ENCODE data around the gene PPCS. TPM values are rescaled to one million over a fixed set of nuclear protein-coding genes. Genes with fewer than 3 reads are reported as not detected.

PPCS gene
- total RNA-seq, 1 experiment from 2014 or later, result 56.1 TPM

DNA sequence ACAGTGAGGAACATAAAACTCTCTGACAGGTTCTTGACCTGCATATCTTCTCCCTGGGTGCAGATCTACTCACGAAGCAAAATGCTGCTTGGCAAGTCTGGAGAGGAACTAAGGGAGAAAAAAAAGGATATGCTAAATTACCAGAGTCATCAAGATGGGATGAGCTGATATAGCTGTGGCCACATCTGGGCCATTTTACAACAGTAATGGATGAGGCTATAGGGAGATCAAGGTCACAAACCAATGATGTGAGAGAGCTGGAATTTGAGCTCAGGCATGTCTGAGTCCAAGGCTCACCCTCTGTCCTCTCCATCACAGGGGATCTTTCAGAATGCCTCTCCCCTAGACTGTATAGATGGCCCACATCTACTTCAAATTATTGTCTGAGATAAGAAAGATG lies 26.7 kb upstream of the PPCS start:
- H3K4me1 Mint-ChIP-seq (ENCODE audit: insufficient read depth, unreplicated experiment), result peaks cover 11% of the 10 kb centered on the region
- ChIA-PET POLR2A (interaction anchor here (1.1 kb wide), 1 partner anchor 28 kb away, joined by 3 read pairs; no protein-coding TSS in a partner anchor), CTCF (no interaction called here)
- intact Hi-C loops (cut with micrococcal nuclease), result no loop called here
- no peaks in the 10 kb centered on the region for H3K36me3 Mint-ChIP-seq (ENCODE audit: insufficient read depth, unreplicated experiment)
- H3K4me3 Mint-ChIP-seq (ENCODE audit: unreplicated experiment), result no peak overlapping the region
- TF ChIP-seq, protein P1, sequence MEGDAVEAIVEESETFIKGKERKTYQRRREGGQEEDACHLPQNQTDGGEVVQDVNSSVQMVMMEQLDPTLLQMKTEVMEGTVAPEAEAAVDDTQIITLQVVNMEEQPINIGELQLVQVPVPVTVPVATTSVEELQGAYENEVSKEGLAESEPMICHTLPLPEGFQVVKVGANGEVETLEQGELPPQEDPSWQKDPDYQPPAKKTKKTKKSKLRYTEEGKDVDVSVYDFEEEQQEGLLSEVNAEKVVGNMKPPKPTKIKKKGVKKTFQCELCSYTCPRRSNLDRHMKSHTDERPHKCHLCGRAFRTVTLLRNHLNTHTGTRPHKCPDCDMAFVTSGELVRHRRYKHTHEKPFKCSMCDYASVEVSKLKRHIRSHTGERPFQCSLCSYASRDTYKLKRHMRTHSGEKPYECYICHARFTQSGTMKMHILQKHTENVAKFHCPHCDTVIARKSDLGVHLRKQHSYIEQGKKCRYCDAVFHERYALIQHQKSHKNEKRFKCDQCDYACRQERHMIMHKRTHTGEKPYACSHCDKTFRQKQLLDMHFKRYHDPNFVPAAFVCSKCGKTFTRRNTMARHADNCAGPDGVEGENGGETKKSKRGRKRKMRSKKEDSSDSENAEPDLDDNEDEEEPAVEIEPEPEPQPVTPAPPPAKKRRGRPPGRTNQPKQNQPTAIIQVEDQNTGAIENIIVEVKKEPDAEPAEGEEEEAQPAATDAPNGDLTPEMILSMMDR (IDR thresholded peaks at IDR 0.05; ENCODE audit: unreplicated experiment), result no peak
- no TSS peak for BruUV-seq (replicated peaks)
- H3K9me3 Mint-ChIP-seq (ENCODE audit: unreplicated experiment), result no peaks in the 10 kb centered on the region
- H3K27ac Mint-ChIP-seq (ENCODE audit: low read depth, unreplicated experiment), result no peak overlapping the region
- no peak for DNase-seq (ENCODE audit: unreplicated experiment)
- no peaks in the 10 kb centered on the region for H3K27me3 Mint-ChIP-seq (ENCODE audit: insufficient read depth, unreplicated experiment)

DNA sequence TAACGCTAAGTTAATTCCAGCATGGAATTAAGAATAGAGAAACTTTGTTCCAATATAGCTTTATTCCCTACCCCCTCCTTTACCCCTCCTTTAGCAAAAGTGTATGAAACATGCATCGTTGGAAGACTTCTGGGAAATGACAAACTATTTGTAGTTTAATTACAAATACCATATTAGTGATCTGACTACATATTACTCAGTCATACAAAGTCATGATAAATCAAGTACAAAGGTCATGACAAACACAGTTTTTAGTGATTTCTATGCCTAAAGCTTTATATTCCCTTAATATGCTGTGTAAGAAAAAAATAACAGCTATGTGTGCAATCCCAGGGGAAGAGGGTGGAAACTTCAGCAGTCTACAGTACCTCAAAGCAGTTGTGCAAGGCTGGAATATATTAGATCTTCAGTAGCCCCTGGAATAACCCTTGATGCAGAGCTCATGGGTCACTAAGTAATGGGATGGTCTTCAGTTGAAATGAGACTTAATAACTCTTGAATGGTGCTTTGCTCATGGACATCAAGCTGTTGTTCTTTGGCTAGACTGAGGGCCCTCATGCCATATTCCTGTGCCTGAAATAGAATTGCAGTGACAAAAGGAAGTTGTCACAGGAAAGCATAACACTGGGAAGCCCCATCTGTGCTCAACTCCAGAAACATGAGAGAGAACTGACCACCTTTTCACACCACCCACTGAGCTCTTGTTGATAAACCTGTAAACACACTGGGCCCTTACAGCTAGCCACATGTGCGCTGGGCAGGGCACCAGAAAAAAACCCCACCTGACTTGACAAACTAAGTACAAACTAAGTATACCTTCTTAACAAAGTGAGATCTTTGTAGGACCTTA lies 25.8 kb upstream of the PPCS start:
- Mint-ChIP-seq H3K27me3 (ENCODE audit: insufficient read depth, unreplicated experiment) (no peaks in the 10 kb centered on the region), H3K27ac (ENCODE audit: low read depth, unreplicated experiment) (no peak overlapping the region), H3K36me3 (ENCODE audit: insufficient read depth, unreplicated experiment) (no peaks in the 10 kb centered on the region), H3K9me3 (ENCODE audit: unreplicated experiment) (no peaks in the 10 kb centered on the region), H3K4me3 (ENCODE audit: unreplicated experiment) (no peak overlapping the region), H3K4me1 (ENCODE audit: insufficient read depth, unreplicated experiment) (peaks cover 7% of the 10 kb centered on the region)
- intact Hi-C loops (cut with micrococcal nuclease), result no loop called here
- BruUV-seq (replicated peaks), result no TSS peak
- DNase-seq (ENCODE audit: unreplicated experiment), result no peak
- ChIA-PET POLR2A (interaction anchor here (0.6 to 1.1 kb wide), 2 partner anchors 11 to 27 kb away, joined by 3 read pairs; no protein-coding TSS in a partner anchor), CTCF (interaction anchor here (0.6 kb wide), 3 partner anchors 10 to 59 kb away, joined by 3 to 4 read pairs (median 3); partner anchors contain the start of gene PPCS)
- TF ChIP-seq, protein P1 (IDR thresholded peaks at IDR 0.05; ENCODE audit: unreplicated experiment), result no peak

DNA sequence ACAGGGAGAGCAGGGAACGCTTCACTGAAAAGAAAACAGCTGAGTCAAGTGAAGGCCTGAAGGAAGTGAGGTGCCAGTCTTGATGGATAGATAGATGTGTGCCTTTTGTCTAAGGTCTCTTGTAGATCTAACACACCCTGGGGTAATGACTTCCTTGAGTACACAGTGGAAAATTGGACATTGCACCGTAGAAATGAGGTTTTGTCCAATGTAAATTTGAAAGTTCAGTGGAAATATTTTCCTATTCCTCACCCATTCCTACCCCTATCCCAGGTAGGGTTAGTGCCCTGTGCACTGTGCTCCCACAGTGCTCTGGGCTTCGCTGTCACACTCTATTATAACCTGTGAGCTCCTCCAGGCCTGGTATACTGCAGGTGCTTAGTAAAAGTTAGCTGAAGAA lies 24.8 kb upstream of the PPCS start:
- Mint-ChIP-seq H3K27ac (ENCODE audit: low read depth, unreplicated experiment) (no peak overlapping the region), H3K36me3 (ENCODE audit: insufficient read depth, unreplicated experiment) (no peaks in the 10 kb centered on the region), H3K27me3 (ENCODE audit: insufficient read depth, unreplicated experiment) (no peaks in the 10 kb centered on the region), H3K4me1 (ENCODE audit: insufficient read depth, unreplicated experiment) (peaks cover 7% of the 10 kb centered on the region), H3K4me3 (ENCODE audit: unreplicated experiment) (no peak overlapping the region), H3K9me3 (ENCODE audit: unreplicated experiment) (no peaks in the 10 kb centered on the region)
- no peak for DNase-seq (ENCODE audit: unreplicated experiment)
- TF ChIP-seq, protein P1 (IDR thresholded peaks at IDR 0.05; ENCODE audit: unreplicated experiment), result no peak
- ChIA-PET CTCF (no interaction called here), POLR2A (no interaction called here)
- no TSS peak for BruUV-seq (replicated peaks)
- intact Hi-C loops (cut with micrococcal nuclease), result no loop called here

GRCh38 chr1:42432714-42433113 lies 23.6 kb upstream of the PPCS start:
- TF ChIP-seq, protein P1 (IDR thresholded peaks at IDR 0.05; ENCODE audit: unreplicated experiment), result no peak
- no peak for DNase-seq (ENCODE audit: unreplicated experiment)
- POLR2A ChIA-PET, result interaction anchor here (1.1 kb wide), 1 partner anchor 27 kb away, joined by 3 read pairs; no protein-coding TSS in a partner anchor
- no peaks in the 10 kb centered on the region for H3K27me3 Mint-ChIP-seq (ENCODE audit: insufficient read depth, unreplicated experiment)
- BruUV-seq (replicated peaks), result no TSS peak
- no peaks in the 10 kb centered on the region for H3K9me3 Mint-ChIP-seq (ENCODE audit: unreplicated experiment)
- no peak overlapping the region for H3K27ac Mint-ChIP-seq (ENCODE audit: low read depth, unreplicated experiment)
- no peak overlapping the region for H3K4me3 Mint-ChIP-seq (ENCODE audit: unreplicated experiment)
- no peaks in the 10 kb centered on the region for H3K4me1 Mint-ChIP-seq (ENCODE audit: insufficient read depth, unreplicated experiment)
- no peaks in the 10 kb centered on the region for H3K36me3 Mint-ChIP-seq (ENCODE audit: insufficient read depth, unreplicated experiment)
- CTCF ChIA-PET, result no interaction called here
- intact Hi-C loops (cut with micrococcal nuclease), result no loop called here
